K562 (cell line): Measurements from ENCODE around the gene CDCA4. TPM values are rescaled to one million over a fixed set of nuclear protein-coding genes. Genes with fewer than 3 reads are reported as not detected.

Experiments used
- ARNT ChIP-seq, 2 experiments: fragments of 450-650 bp; IDR thresholded peaks; 2 replicates each; pipeline ENCODE4 v1.6.1; 2016; ENCODE audit warnings: mild to moderate bottlenecking in 1 of 2
- BRD4 ChIP-seq: fragments of 200-600 bp; sonication (generic); IDR thresholded peaks from 2 replicates; pipeline ENCODE4 v1.6.1; 2017; ENCODE audit warnings: inconsistent platforms
- CHD2 ChIP-seq: IDR thresholded peaks from 2 replicates; pipeline ENCODE4 v1.6.1; 2011; ENCODE audit warnings: low read depth, low read length
- E2F6 ChIP-seq, 2 experiments: IDR thresholded peaks; 2 replicates each; pipeline ENCODE4 v1.6.1; 2011; ENCODE audit warnings: borderline replicate concordance in 1 of 2, control low read depth in 1 of 2, low read depth in 1 of 2, low read length in 1 of 2, mild to moderate bottlenecking in 1 of 2, mixed read lengths in 1 of 2, moderate library complexity in 1 of 2; ENCODE audit not compliant: insufficient read depth in 1 of 2, insufficient read length in 1 of 2, poor library complexity in 1 of 2, severe bottlenecking in 1 of 2; ENCODE audit errors: extremely low read depth in 1 of 2
- HES1 ChIP-seq: fragments of 450-650 bp; IDR thresholded peaks from 2 replicates; pipeline ENCODE4 v1.6.1; 2016; ENCODE audit warnings: low read depth, mild to moderate bottlenecking, moderate library complexity
- IRF9 ChIP-seq: fragments of 450-650 bp; IDR thresholded peaks from 2 replicates; pipeline ENCODE4 v1.6.1; 2016; ENCODE audit warnings: missing biosample characterization, missing genetic modification characterization
- MAX ChIP-seq: sonication (generic); formaldehyde crosslinking; IDR thresholded peaks from 2 replicates; pipeline ENCODE4 v1.9.0; 2022; ENCODE audit warnings: mild to moderate bottlenecking, missing genetic modification reagents
- MED1 ChIP-seq: sonication (generic); formaldehyde crosslinking; IDR thresholded peaks from 2 replicates; pipeline ENCODE4 v1.8.1; 2023; ENCODE audit warnings: missing genetic modification reagents, borderline replicate concordance
- MEF2A ChIP-seq: IDR thresholded peaks from 2 replicates; pipeline ENCODE4 v1.6.1; 2011; ENCODE audit warnings: low read depth, mild to moderate bottlenecking, low read length, moderate library complexity; ENCODE audit not compliant: control insufficient read depth
- NELFE ChIP-seq: IDR thresholded peaks from 2 replicates; pipeline ENCODE4 v1.6.1; 2011; ENCODE audit warnings: mild to moderate bottlenecking; ENCODE audit not compliant: insufficient read depth, insufficient read length
- NKRF ChIP-seq: fragments of 450-650 bp; IDR thresholded peaks from 2 replicates; pipeline ENCODE4 v1.6.1; 2016; ENCODE audit warnings: borderline replicate concordance
- PATZ1 ChIP-seq: fragments of 250-450 bp; sonication (Bioruptor Pico); IDR thresholded peaks from 2 replicates; pipeline ENCODE4 v1.5.0; 2020; ENCODE audit warnings: mild to moderate bottlenecking, borderline replicate concordance
- RCOR1 ChIP-seq, 2 experiments: IDR thresholded peaks; 2 replicates each; pipeline ENCODE4 v1.6.1; 2012; ENCODE audit warnings: low read depth in 2 of 2, low read length in 2 of 2, borderline replicate concordance in 1 of 2, improper control_type of control experiment in 1 of 2
- SMARCA5 ChIP-seq: fragments of 450-650 bp; IDR thresholded peaks from 2 replicates; pipeline ENCODE4 v1.6.1; 2016
- SNIP1 ChIP-seq: fragments of 450-650 bp; IDR thresholded peaks from 2 replicates; pipeline ENCODE4 v1.7.1; 2017; ENCODE audit warnings: low read depth, mild to moderate bottlenecking
- SOX6 ChIP-seq: fragments of 450-650 bp; IDR thresholded peaks from 2 replicates; pipeline ENCODE4 v1.6.1; 2014; ENCODE audit warnings: mild to moderate bottlenecking
- SREBF1 ChIP-seq: fragments of 150-350 bp; IDR thresholded peaks from 2 replicates; pipeline ENCODE4 v1.6.1; 2014; ENCODE audit warnings: antibody characterized with exemption, low read depth, low read length, borderline replicate concordance
- ZNF134 ChIP-seq: fragments of 250-450 bp; sonication (Bioruptor Pico); conservative IDR thresholded peaks from 2 replicates; pipeline ENCODE4 v1.4.0; 2020
- ZNF174 ChIP-seq: fragments of 250-450 bp; sonication (Bioruptor Pico); IDR thresholded peaks from 2 replicates; pipeline ENCODE4 v1.4.0; 2020; ENCODE audit warnings: mild to moderate bottlenecking
- polyA plus RNA-seq, 8 experiments: library from polyadenylated mRNA; depleted of rRNA in 4 of 8; stranded (reverse) in 5 of 8; unstranded in 3 of 8; fragments of >200 nt; fragmentation: Nextera tagmentation in 2 of 8; fragmentation: Illumina TruSeq in 1 of 8; extraction: Ambion mirVana in 2 of 8; extraction: Trizol in 1 of 8; gene quantifications; 2 replicates each; pipeline versions ENCODE4 v1.2.1 to v1.2.3, GENCODE V29; 2011 to 2014; ENCODE audit warnings: inconsistent platforms in 1 of 8, missing spikeins in 1 of 8
- total RNA-seq, 7 experiments: library from RNA; depleted of rRNA in 6 of 7; stranded (reverse); fragments of >200 nt in 6 of 7; fragmentation: Illumina TruSeq in 2 of 7; extraction: Trizol in 2 of 7; gene quantifications; 2 replicates each; pipeline versions ENCODE4 v1.2.1 to v1.2.3, GENCODE V29; 2011 to 2021; ENCODE audit warnings: low replicate concordance in 1 of 7

The CDCA4 gene
- total and polyA plus RNA-seq, 9 of the 15 experiments (the other 6 are each of a cell fraction or from before 2014, with no cell fraction given) = 6.6 to 44.2 (median 23.0) TPM

- TF ChIP-seq SOX6 (no peak), MAX (CRISPR knock-in tag) (peak; percentile 65), MED1 (CRISPR knock-in tag) (no peak), ARNT (IDR thresholded peaks at IDR 0.05) (no peak), ZNF174 (CRISPR knock-in tag) (no peak), PATZ1 (CRISPR knock-in tag) (no peak), MEF2A (no peak), SMARCA5 (no peak), BRD4 (no peak), NKRF (peak; percentile 91; the same call in 1 of the 2 replicates), SNIP1 (no peak), CHD2 (no peak), HES1 (no peak), ZNF134 (CRISPR knock-in tag) (no peak), RCOR1 (IDR thresholded peaks at IDR 0.05; ENCODE audit: borderline replicate concordance in 1 of 2, low read depth in 2 of 2, low read length in 2 of 2) (no peak; a peak in 1 of 4 replicates), NELFE (no peak), E2F6 (IDR thresholded peaks at IDR 0.05; ENCODE audit: borderline replicate concordance in 1 of 2, extremely low read depth in 1 of 2, insufficient read depth in 1 of 2, insufficient read length in 1 of 2, low read depth in 1 of 2, low read length in 1 of 2, poor library complexity in 1 of 2, severe bottlenecking in 1 of 2) (peak; percentile 64 to 92), SREBF1 (no peak), IRF9 (no peak)
Measured at GRCh38 chr14:105020815-105021655, at the start of gene CDCA4 (continued).
